Measurements from ENCODE around the gene SCAMP1.
"Not testable (repeated sequence)": the region's sequence is repeated elsewhere in the genome, so short reads cannot be mapped to it uniquely, and the experiment has no call there.

The SCAMP1 gene, protein sequence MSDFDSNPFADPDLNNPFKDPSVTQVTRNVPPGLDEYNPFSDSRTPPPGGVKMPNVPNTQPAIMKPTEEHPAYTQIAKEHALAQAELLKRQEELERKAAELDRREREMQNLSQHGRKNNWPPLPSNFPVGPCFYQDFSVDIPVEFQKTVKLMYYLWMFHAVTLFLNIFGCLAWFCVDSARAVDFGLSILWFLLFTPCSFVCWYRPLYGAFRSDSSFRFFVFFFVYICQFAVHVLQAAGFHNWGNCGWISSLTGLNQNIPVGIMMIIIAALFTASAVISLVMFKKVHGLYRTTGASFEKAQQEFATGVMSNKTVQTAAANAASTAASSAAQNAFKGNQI

DNA sequence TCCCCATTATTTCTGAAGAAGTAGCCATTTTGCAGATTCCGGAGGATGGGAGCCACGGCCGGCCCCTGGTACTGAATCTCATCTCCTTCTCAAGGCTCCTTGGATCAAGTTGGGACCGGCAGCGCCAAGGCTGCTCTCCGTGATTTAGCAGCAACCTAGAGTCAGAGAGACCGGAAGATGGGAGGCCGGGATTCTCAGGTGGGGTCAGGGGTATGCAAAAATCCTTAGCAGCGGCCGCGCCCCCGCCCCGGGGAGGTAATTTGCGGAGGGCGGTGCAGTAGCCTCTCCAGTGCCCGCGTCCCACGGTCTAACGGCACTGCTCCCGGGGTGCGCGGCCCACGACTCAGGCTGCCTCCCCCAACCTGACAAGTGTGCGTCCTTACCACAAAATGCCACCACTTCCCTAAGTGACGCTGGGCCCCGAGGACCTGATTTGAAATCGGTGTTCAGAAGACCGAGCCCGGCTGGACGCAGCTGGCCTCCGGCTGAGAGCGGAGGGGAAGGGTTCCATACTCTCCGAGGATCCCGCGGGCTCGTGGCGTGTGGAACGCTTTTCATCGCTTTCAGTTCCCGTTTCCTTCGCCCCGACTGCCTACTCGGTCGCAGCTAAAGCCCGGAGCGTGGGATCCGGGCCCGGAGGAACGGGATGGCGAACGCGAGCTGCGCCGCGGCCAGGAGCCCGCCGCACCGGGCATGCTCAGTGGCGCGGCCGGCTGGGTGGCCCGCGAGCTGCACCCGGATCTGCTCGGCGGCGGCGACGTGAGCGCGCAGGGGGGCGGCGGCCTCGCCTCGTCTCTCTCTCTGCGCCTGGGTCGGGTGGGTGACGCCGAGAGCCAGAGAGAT, at the start of gene SCAMP1:
Gene SCAMP1, plus strand, starts transcription at position 787 of the 843 bp plus-strand sequence. Its CDS starts 55 bp downstream, at position 842.
- peak; percentile 88 for DNase-seq (ENCODE audit: low spot score)

DNA sequence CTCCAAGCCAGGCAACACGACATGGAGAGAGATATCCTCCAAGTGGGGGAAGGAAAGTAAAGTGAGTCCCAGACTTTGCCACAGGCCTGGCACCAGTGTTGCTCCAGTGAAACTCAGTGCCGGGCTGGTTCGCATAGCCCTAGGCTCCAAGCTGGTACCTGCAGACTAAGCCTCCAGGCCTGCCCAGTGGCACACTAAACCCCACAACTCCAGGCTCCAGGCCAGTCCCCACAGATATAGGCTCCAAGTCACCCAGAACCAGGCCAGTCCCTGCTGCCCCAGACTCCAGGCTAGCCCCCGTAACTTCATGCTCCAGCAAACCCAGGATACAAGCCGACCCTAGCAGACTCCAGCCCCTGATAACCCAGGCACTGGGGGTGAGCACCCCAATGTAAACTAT, 42.9 kb upstream of the SCAMP1 start:
- no peak for DNase-seq (ENCODE audit: low spot score)

DNA sequence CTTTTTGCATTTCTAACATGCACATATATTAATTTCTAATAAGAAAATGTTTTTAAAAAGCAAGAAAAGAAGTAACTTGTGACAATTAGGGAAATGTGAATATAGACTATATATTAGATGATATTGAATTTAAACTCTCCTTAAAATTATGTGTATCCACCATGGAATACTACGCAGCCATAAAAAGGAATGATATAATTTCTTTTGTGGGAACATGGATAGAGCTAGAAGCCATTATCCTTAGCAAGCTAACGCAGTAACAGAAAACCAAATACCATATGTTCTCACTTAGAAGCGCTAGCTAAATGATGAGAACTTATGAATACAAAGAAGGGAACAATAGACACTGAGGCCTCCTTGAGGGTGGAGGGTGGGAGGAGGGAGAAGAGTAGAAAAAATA, 42.1 kb upstream of the SCAMP1 start:
- DNase-seq (ENCODE audit: low spot score) = no peak

DNA sequence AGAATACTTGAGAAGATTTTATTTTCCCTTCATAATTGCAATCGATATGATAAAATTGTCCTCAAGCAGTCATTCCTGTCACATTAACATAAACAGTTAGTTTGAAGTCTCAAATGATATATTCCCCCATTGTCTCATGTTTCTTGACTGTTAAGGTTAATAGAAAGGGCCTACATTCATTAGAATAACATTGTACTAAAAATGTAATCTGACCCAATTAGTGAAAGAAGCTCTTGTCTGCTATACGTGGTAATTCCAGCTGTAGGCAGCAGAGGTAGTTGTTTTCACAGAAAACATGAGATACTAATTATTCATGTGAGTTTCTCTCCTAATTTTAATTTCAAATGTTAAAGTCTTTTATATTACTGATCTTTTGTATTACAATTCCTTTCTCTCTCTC, 40.0 kb upstream of the SCAMP1 start:
- peak; percentile 45 for DNase-seq (ENCODE audit: low spot score)

DNA sequence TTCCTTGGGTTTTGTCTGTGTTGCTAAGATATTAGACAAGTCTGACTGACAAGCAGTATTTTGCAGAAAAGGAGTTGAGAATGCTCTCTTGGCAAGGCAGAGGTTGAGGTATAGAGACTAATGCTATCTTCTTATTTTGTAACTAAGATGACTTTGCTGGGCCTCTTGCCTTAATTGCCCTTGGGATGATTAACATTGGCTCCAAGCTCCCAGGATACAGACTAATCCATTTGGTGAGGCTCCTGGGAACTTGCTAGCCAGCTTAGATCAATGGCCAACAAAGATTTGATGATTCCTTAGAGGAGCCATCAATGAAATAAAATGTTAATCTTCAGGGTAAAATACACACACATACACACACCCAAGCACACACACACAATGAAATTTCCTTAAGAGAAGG, 37.2 kb upstream of the SCAMP1 start:
- DNase-seq (ENCODE audit: low spot score) = no peak

DNA sequence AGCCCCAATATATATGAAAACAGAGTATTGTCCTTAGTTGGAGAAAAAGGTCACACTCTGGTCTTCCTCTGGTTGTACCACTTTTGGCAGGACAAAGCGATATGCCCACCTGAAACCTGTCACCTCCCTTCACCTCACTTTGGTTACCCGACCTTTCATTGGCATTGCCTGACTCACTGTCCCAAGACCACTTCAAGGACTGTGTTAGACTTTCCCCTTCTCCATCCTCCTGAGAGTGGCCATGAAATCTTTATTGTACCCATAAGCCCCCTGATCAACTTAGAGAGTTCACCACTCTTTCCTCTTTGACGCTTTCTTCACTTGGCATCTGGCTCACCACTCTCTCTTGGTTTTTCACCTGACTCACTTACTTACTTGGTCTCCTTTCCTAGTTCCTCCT, 33.5 kb upstream of the SCAMP1 start:
- no peak for DNase-seq (ENCODE audit: low spot score)

DNA sequence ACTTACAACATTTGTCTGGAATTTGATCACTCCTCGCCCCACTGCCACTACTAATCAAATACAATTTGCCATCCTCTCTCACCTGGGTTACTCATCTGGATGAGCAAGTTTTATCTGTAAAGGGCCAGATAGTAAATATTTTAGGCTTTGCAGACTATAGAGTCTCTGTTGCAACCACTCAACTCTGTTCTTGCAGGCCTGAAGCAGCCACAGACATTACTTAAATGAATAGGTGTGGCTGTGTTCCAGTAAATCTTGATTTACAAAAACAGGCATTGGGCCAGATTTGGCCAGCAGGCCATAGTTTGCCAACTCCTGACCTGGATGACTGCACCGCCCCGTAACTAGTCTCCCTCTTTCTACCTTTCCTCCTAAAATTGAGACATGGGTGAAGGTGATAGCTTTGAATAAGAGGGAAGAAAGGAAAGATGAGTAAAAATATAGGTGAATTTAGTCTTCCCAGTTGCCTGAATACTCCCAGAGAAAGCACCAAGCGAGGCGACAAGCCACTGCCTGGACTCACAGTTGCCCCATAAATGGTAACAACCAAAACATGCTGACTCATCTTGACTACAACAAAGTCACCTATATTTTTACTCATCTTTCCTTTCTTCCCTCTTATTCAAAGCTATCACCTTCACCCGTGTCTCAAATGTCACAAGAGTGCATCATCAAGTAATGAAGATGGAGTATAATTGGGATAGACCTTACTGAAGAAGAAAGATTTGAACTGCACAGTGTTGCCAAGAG, 32.5 kb upstream of the SCAMP1 start:
- DNase-seq (ENCODE audit: low spot score) = no peak

DNA sequence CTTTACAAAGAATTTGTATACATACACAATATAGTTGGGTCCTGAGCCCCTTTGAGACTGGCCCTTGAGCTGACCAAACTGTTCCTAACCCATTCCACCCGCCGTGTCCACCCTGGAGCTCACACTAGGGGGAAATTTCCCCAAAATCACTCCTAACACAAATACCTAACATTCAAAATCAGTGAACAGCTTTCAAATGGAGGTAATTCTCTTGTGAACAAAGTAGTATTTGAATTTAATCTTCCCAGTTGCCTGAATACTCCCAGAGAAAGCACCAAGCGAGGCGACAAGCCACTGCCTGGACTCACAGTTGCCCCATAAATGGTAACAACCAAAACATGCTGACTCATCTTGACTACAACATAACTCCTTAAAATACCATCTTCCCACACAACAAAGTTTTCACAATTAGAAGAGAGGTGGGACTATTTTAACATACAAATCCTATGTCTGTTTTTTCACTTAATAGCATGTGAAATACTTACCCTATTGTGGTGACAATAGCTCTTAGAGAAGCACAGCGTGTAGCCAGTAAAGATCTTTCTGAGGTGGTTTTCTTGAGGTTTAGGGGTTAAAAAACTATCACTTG, 31.7 kb upstream of the SCAMP1 start:
- DNase-seq (ENCODE audit: low spot score) = no peak

DNA sequence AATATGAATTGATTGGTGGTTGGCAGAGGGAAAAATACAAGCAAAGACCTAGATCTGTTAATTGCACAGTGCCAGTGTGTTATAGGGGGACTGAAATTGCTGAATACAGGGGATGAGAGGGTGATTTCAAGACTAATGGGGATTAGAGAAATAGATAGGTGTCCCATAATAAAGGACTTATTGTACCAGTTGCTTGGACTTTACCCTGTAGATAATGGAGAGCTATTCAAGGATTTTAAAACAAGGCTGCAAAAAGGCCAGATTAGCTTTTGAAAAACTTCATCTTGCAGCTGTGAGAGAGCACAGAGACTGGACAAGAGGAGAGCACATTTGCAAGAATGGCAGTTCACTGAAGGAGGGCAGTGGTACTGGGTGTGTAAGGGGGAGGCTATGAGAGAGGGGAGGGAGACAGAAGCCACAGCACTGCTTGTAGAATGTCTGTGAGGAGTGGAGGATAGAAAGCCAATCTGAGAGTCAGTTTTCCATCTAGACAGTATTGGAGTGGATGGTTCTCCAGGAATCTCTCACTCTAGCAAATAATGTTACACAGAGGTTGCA, 28.8 kb upstream of the SCAMP1 start:
- DNase-seq (ENCODE audit: low spot score) = no peak

DNA sequence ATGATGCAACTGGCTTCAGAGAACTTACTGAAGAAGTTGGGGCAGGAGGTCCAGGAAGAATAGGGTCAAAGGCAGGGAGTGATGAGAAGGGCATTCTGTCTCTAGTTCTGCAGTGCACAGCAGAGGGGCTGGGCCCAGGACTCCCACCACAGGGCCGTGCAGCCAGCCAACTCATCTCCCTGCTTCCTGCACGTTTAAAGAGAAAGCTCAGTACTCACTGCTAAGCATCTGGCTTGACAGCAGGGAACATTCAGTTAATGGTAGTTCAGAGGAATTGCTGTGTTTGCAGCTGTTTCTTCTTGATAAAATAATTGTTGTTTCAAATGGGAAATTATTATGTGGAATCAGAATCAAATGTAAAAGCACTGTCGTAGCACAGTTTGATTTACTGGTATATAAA, 25.6 kb upstream of the SCAMP1 start:
- DNase-seq (ENCODE audit: low spot score) = no peak

DNA sequence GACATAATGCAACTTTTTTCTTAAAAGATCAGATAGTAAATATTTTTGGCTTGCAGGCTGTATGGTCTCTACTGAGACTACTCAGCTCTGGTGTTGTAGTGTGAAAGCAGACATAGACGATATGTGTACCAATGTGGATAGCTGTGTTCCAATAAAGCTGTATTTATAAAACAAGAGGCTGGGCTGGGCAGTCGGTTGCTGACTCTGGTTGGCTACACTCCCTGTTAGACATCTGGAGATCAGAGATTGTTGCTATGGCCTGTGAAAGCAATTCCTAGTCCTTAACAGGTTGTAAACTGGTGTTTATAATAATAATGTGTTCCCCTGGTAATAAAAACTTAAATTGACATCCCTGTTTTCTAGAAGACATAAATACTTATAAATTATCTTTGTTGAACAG, 24.4 kb upstream of the SCAMP1 start:
- no peak for DNase-seq (ENCODE audit: low spot score)

DNA sequence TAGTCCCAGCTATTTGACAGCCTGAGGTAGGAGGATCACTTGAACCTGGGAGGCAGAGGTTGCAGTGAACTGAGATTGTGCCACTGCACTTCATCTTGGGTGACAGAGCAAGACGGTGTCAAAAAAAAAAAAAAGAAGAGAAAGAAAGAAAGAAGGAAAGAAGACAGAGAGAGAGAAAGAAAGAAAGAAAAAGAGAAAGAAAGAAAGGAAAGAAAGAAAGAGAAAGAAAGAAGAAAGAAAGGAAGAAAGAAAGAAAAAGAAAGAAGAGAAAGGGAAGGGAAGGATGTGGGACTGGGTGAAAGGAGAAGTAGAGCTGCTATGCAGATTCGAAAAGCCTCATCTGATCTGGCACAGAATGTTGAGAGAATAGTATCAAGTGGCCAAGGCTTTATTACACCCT, 23.7 kb upstream of the SCAMP1 start:
- DNase-seq (ENCODE audit: low spot score) = no peak

DNA sequence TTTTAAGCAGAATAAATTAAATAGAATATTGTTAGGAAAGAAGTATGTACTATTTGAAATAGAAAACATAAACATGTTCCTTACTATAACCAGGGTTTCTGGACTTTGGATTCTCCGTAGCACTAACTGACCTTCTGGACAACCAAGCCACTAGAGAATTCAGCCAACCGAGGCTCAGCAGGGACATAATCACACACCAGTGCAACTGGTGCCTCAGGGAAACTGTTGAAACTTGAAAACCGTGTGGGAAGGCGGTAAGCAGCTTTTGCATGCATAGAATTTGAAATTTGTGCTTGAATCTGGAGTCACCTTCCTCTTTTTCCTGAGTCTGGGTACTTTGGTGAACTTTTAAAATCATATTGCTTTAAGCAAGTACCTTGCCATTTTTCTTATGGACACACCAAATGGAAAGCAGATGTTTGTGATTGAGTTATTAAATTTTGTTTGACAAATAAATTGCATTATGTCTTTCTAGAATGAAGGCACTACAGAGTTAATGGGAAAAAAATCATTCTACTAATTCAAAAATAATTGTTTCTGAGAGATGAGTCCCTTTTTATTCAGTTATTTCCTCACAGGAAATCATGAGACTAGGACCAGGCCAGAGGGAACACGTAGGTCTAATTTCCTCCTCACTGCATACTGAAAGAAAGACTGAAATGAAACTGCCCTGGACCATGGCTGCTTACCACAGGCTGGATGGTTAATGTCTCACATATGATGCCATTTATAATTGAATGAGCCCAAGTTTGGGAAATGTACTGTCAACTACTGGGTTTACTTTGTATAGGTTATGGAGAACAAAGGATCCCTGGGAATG, 20.6 kb upstream of the SCAMP1 start:
- no peak for DNase-seq (ENCODE audit: low spot score)

DNA sequence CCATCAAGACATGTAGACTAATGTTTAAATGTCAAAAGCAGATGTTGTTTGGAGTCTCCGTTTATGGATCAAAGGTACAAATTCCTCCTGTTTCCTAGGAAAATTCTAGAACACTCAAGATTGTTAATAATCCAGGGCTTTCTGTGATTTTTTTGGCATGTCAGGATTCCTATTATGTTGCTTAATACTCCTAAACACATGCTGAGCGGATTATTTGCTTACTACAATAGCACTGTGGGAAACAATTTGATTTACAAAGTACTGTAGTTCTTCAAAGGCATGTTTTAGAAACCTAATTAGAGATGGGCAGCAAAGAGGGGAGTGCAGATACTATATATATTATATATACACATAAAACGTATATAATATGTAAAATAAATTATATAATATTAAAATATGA, 19.0 kb upstream of the SCAMP1 start:
- DNase-seq (ENCODE audit: low spot score) = no peak

DNA sequence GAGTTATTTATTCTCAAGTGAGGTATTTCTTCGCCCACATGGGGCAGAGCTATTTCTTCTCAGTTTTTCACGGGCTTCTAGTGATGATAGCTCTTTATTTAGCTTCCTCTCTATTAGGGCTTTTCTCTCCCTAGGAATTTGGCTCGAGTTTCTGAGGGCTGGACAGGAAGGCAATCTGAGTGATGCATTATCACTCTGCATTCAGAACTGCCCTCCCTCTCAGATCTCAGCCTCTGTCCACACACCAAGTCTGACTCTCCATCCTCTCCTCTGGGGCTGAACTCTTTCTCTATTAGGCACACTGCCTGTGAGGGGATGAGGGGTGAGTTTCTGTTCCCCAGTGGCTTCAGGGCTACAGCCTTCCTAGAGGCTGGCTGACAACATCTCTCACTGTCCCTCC, 14.9 kb upstream of the SCAMP1 start:
- DNase-seq (ENCODE audit: low spot score) = no peak

DNA sequence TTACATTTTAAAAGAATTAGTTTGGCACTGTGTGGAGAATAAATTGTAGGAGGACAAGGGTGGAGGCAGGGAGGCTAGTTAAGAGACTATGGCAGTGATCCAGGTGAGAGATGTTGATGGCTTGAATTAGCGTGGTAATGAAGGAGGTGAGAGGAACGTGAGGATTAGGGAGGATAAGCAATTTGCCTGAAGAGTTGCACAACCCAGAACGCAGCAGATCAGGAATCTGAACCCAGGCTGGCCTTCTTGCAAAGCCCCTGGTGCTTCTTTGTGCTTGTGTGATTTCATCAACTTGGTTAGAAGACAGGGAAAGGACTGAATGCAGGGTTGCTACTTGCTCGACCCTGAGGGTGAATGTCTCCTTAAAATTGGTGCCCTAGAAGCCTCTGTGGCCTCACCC, 6.9 kb upstream of the SCAMP1 start:
- no peak for DNase-seq (ENCODE audit: low spot score)

DNA sequence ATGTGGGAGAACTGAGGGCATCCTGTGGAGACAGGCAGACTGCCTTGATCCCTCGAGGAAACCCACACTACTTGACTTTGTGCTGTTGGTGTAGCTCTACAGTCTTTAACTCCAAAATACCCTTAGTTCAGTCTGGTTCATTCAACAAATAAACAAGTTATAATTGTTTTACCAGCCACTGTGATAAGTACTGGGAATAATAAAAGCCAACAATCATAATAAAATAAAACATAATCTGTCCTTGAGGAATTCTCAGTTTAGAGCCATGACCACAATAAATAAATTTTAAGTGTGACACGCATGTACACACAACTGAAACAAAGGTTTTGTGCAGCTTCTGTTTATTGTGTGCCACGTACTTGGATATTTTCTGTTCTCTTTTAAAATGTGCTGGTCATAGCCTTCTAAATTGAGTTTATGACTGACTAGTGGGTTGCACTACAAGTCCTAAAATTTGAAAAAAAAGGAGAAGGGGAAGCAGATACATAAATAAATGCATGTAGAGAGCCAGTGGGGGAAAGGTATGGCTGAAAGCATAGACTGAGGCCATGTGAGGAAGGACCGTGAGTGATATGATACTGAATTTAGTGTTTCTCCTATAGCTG, 6.2 kb upstream of the SCAMP1 start:
- DNase-seq (ENCODE audit: low spot score) = no peak

DNA sequence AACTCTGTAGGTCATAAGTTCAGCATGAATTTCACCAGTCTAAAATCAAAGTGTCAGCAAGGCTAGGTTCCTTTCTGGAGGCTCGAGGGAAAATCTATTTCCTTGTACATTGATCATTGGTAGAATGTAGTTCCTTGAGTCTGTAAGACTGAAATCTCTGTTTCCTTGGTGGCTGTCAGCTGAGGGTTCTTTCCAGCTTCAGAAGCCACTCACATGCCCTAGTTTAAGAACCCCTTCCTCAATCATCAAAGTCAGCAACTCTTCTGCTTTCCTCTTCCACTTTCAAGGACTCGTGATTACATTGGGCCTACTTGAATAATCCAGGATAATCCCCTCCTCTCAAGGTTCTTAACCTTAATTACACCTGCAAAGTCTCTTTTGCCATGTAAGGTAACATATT, 4.9 kb upstream of the SCAMP1 start:
- DNase-seq (ENCODE audit: low spot score) = no peak

DNA sequence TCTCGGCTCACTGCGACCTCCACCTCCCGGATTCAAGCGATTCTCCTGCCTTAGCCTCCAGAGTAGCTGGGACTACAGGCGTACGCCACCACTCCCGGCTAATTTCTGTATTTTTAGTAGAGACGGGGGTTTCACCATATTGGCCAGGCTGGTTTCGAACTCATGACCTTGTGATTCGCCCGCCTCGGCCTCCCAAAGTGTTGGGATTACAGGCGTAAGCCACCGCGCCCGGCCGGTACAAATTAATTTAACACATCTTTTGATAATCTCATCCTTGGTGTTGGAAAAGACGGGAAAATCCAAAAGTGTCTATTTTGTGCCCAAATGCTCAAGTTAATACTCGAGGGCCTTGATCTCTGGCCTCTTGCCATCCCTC, 974 bp upstream of the SCAMP1 start:
- DNase-seq (ENCODE audit: low spot score) = not testable (repeated sequence)

DNA sequence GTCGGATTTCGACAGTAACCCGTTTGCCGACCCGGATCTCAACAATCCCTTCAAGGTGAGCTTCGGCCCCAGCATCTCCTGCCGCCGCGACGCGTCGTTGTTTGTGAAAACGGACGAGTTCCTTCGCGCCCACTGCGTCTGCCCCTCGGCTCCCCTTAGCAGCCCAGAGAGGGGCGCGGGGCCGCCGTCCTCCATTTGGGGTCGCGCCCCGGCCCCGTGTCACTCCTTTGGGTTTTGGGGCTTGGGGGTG, 182 bp downstream of the SCAMP1 start:
- DNase-seq (ENCODE audit: low spot score) = no peak
